Cardiac fibroblast (primary cell): ENCODE measurements around the gene KBTBD13.
A peak's percentile ranks its signal among the peaks of the same experiment; 100 is the strongest.

Experiments used
- DNase-seq, 2 donors: peaks; one replicate each; pipeline versions ENCODE4 v3.0.0 to v3.0.0-alpha.2; 2010; ENCODE audit warnings: low read depth in 2 of 2
- H3K4me3 ChIP-seq, 2 donors: replicated peaks in 1 of 2; 1 replicate in 1 of 2; 2 replicates in 1 of 2; pipeline ENCODE4 v1.5.1; 2011; ENCODE audit warnings: low read depth in 2 of 2, low read length in 2 of 2, mild to moderate bottlenecking in 2 of 2, moderate library complexity in 1 of 2
- CTCF ChIP-seq: IDR thresholded peaks from one replicate; pipeline ENCODE4 v1.5.1; 2011; ENCODE audit warnings: low read depth, mild to moderate bottlenecking, low read length, inconsistent platforms

KBTBD13 gene

GRCh38 chr15:65056868-65057548 lies 19.5 kb upstream of the KBTBD13 start:
- TF ChIP-seq CTCF = no peak
- H3K4me3 ChIP-seq = no peak overlapping the region
- DNase-seq = peak in 1 of 2 donors; percentile 35

- no peak for DNase-seq
- TF ChIP-seq CTCF = no peak
- H3K4me3 ChIP-seq = no peak overlapping the region
Observed at GRCh38 chr15:65057549-65057940, 19.0 kb upstream of the KBTBD13 start.

- DNase-seq = no peak
- no peak overlapping the region for H3K4me3 ChIP-seq
- TF ChIP-seq CTCF = no peak
Observed at GRCh38 chr15:65058394-65059368, 17.9 kb upstream of the KBTBD13 start.

- no peak for DNase-seq
- no peak for TF ChIP-seq CTCF
- H3K4me3 ChIP-seq = no peak overlapping the region
Observed at GRCh38 chr15:65059369-65059750, 17.2 kb upstream of the KBTBD13 start.

GRCh38 chr15:65059931-65060596 lies 16.5 kb upstream of the KBTBD13 start:
- no peak for DNase-seq
- no peak for TF ChIP-seq CTCF

GRCh38 chr15:65060641-65061397 lies 15.7 kb upstream of the KBTBD13 start:
- TF ChIP-seq CTCF = no peak
- no peak overlapping the region for H3K4me3 ChIP-seq
- DNase-seq = no peak

More at GRCh38 chr15:65059931-65060596, 16.5 kb upstream of the KBTBD13 start:
- no peak overlapping the region for H3K4me3 ChIP-seq
